Kidney epithelial cell (primary cell): Measurements from ENCODE around the gene ZMIZ1. TPM values are rescaled to one million over a fixed set of nuclear protein-coding genes. Genes with fewer than 3 reads are reported as not detected.

ENCODE experiments used
- DNase-seq: peaks from one replicate; pipeline ENCODE4 v3.0.0-alpha.2; 2010; ENCODE audit warnings: low read depth
- H3K27me3 ChIP-seq: 2 replicates; pipeline ENCODE4 v1.6.0; 2011; ENCODE audit warnings: low read length; ENCODE audit not compliant: control insufficient read depth, insufficient read depth
- H3K36me3 ChIP-seq: 2 replicates; pipeline ENCODE4 v1.5.1; 2011; ENCODE audit warnings: low read length; ENCODE audit not compliant: control insufficient read depth, insufficient read depth
- H3K4me3 ChIP-seq: 2 replicates; pipeline ENCODE4 v1.5.1; 2011; ENCODE audit warnings: low read depth, mild to moderate bottlenecking, control low read depth, low read length
- CTCF ChIP-seq: IDR thresholded peaks from 2 replicates; pipeline ENCODE4 v1.5.1; 2011; ENCODE audit warnings: mild to moderate bottlenecking, moderate library complexity, low read length, control low read depth, inconsistent platforms; ENCODE audit not compliant: insufficient read depth, poor library complexity, severe bottlenecking
- total RNA-seq: library from RNA; depleted of rRNA; stranded (reverse); fragments of >200 nt; gene quantifications from 2 replicates; pipeline ENCODE4 v1.2.3, GENCODE V29; 2015

The ZMIZ1 gene
- total RNA-seq, 1 donor from 2014 or later: 57.5 TPM

GRCh38 chr10:79149662-79150443 lies 81.1 kb downstream of the ZMIZ1 start:
- DNase-seq: no peak
- H3K36me3 ChIP-seq: peaks cover 1% of the 10 kb centered on the region
- H3K27me3 ChIP-seq: no peaks in the 10 kb centered on the region
- H3K4me3 ChIP-seq: no peak overlapping the region
- no peak for TF ChIP-seq CTCF

GRCh38 chr10:79150444-79150754 lies 81.6 kb downstream of the ZMIZ1 start:
- H3K36me3 ChIP-seq: peaks cover 1% of the 10 kb centered on the region
- no peak overlapping the region for H3K4me3 ChIP-seq
- no peak for DNase-seq
- no peaks in the 10 kb centered on the region for H3K27me3 ChIP-seq
- no peak for TF ChIP-seq CTCF

- TF ChIP-seq CTCF: no peak
- H3K27me3 ChIP-seq: no peaks in the 10 kb centered on the region
- H3K36me3 ChIP-seq: peaks cover 1% of the 10 kb centered on the region
- no peak for DNase-seq
- no peak overlapping the region for H3K4me3 ChIP-seq
Measured at GRCh38 chr10:79152423-79152817, 83.7 kb downstream of the ZMIZ1 start.

- no peak for DNase-seq
- TF ChIP-seq CTCF: no peak
- Histone ChIP-seq H3K36me3 (peaks cover 1% of the 10 kb centered on the region), H3K4me3 (no peak overlapping the region), H3K27me3 (no peaks in the 10 kb centered on the region)
Measured at GRCh38 chr10:79153745-79154144, 85.0 kb downstream of the ZMIZ1 start.

GRCh38 chr10:79155301-79156081 lies 86.7 kb downstream of the ZMIZ1 start:
- Histone ChIP-seq H3K36me3 (peaks cover 1% of the 10 kb centered on the region), H3K27me3 (no peaks in the 10 kb centered on the region), H3K4me3 (no peak overlapping the region)
- no peak for DNase-seq
- no peak for TF ChIP-seq CTCF
